ENCODE data around the gene FANCC. TPM values are rescaled to one million over a fixed set of nuclear protein-coding genes. Genes with fewer than 3 reads are reported as not detected.

The FANCC gene
- total and polyA plus RNA-seq, 2 of the 8 experiments (the other 6 are each of a cell fraction or from before 2014, with no cell fraction given): 7.8 to 15.2 TPM

DNA sequence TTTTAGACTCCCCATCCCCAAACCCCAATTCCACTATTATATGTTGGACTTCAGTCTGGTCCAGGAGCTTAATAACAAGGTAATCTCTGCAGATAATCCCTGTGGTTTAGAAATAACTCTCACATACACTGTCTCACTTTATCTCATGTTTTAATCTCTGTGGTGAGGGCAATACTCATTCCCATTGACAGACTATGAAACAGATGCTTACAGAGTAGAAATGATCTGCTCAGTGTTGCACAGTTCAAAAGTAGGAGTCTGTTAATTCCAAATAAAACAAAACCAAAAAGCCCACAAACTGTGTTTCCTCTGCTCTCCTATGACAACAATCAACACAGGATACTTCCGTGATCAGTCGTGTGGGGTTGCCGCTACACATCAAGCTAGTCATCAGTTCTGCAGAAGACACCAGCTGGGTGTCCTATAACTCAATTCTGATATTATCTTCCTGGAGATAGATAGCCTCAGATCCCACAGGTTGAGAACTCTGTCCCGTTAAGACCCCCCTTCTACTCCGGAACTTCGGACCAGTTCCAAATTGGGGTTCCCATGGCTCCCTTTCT, 26.3 kb upstream of the FANCC start:
- Histone ChIP-seq H3K4me2 (ENCODE audit: insufficient read depth in 1 of 2, low read depth in 2 of 2, low read length in 2 of 2) (no peak overlapping the region), H3K4ac (replicated peaks; ENCODE audit: insufficient read length, low read depth, low read length) (no peak overlapping the region), H3K27ac (ENCODE audit: low read depth, low read length) (no peak overlapping the region), H3K14ac (ENCODE audit: insufficient read length) (no peak overlapping the region), H4K91ac (replicated peaks; ENCODE audit: insufficient read length, low read length) (no peak overlapping the region), H2AK5ac (ENCODE audit: low read depth, low read length) (no peak overlapping the region), H3K79me2 (ENCODE audit: control insufficient read depth in 1 of 2, insufficient read depth in 2 of 2, low read length in 2 of 2) (no peaks in the 10 kb centered on the region), H3K18ac (ENCODE audit: extremely low read depth, low read length) (no peak overlapping the region), H2BK12ac (ENCODE audit: low read depth, low read length) (no peak overlapping the region), H3K56ac (replicated peaks; ENCODE audit: insufficient read length, low read depth, low read length) (no peak overlapping the region), H3K4me3 (ENCODE audit: extremely low read depth in 1 of 4, insufficient read depth in 2 of 4, low read depth in 3 of 4, low read length in 4 of 4) (no peak overlapping the region), H3K23me2 (ENCODE audit: low read depth, low read length) (no peaks in the 10 kb centered on the region), H3K36me3 (ENCODE audit: control insufficient read depth in 2 of 4, insufficient read depth in 4 of 4, low read length in 3 of 4) (no peaks in the 10 kb centered on the region), H4K20me1 (replicated peaks in 1 of 2; ENCODE audit: control insufficient read depth in 1 of 2, insufficient read depth in 2 of 2, low read length in 2 of 2) (no peaks in the 10 kb centered on the region), H3K79me1 (ENCODE audit: low read depth, low read length) (no peaks in the 10 kb centered on the region), H3K9ac (replicated peaks in 1 of 4; ENCODE audit: extremely low read depth in 1 of 4, low read depth in 3 of 4, low read length in 3 of 4) (no peak overlapping the region), H4K8ac (ENCODE audit: extremely low read depth, insufficient read depth, low read length) (no peak overlapping the region), H3K4me1 (replicated peaks in 1 of 4; ENCODE audit: control insufficient read depth in 3 of 4, insufficient read depth in 4 of 4, low read length in 3 of 4) (no peaks in the 10 kb centered on the region), H2BK20ac (ENCODE audit: low read length) (no peak overlapping the region), H2AFZ (ENCODE audit: low read length) (no peak overlapping the region), H3K23ac (ENCODE audit: insufficient read length) (no peak overlapping the region), H2BK120ac (replicated peaks; ENCODE audit: low read depth, low read length) (no peak overlapping the region), H2BK15ac (ENCODE audit: low read length) (no peak overlapping the region), H4K5ac (ENCODE audit: insufficient read length, low read depth, low read length) (no peak overlapping the region), H3K27me3 (replicated peaks in 1 of 4; ENCODE audit: control insufficient read depth in 3 of 4, extremely low read depth in 1 of 4, insufficient read depth in 3 of 4, low read length in 3 of 4) (peaks cover 0 to 10% (median 9%) of the 10 kb centered on the region in 4 experiments; a peak in 5 of 7 replicates), H2BK5ac (ENCODE audit: low read depth, low read length) (no peak overlapping the region), H3K9me3 (ENCODE audit: insufficient read depth in 2 of 2, low read depth in 1 of 2, low read length in 1 of 2) (no peaks in the 10 kb centered on the region)
- no peak for FAIRE-seq
- 85% methylated on average over 6 of the region's 6 CpGs; no CpG with 5 or more reads in 1 of the 2 experiments for WGBS, 2 experiments (ENCODE audit: extremely low coverage in 1 of 2, insufficient coverage in 1 of 2, insufficient read length in 1 of 2, insufficient replicate concordance in 2 of 2, low coverage in 1 of 2, low lambda C conversion rate in 2 of 2, missing lambda C conversion rate in 1 of 2)
- ChIA-PET CTCF (ENCODE audit: partially characterized antibody) (interaction anchor here (1.1 to 3.4 kb wide), 2 partner anchors 8 to 38 kb away, joined by 3 to 26 read pairs; no protein-coding TSS in a partner anchor), POLR2A (ENCODE audit: partially characterized antibody) (interaction anchor here (0.6 kb wide), 1 partner anchor 816 kb away, joined by 4 read pairs; no protein-coding TSS in a partner anchor)
- TF ChIP-seq GABPA (IDR thresholded peaks at IDR 0.05; ENCODE audit: borderline replicate concordance, insufficient read depth, low read length) (no peak), ASH2L (IDR thresholded peaks at IDR 0.05; ENCODE audit: low read length) (no peak)
- no peak for DNase-seq (ENCODE audit: low read depth in 1 of 2, low spot score in 2 of 2)
